ENCODE results near the gene CNN1.
"Not testable (repeated sequence)": the region's sequence is repeated elsewhere in the genome, so short reads cannot be mapped to it uniquely, and the experiment has no call there.

CNN1 gene

GRCh38 chr19:11599704-11600103 is 61.1 kb downstream of the CNN1 start:
- H3K9ac ChIP-seq (ENCODE audit: low read depth in 1 of 2, low read length in 2 of 2); H3K27ac ChIP-seq (ENCODE audit: low read depth, low read length); H3K27me3 ChIP-seq (ENCODE audit: control insufficient read depth in 1 of 2, insufficient read depth in 2 of 2, low read length in 2 of 2); H3K9me3 ChIP-seq (ENCODE audit: control insufficient read depth in 1 of 2, low read length in 2 of 2); H3K4me3 ChIP-seq (ENCODE audit: low read depth in 1 of 2, low read length in 2 of 2): not testable (repeated sequence)
- Histone ChIP-seq H3K36me3 (ENCODE audit: control insufficient read depth in 1 of 2, insufficient read depth in 2 of 2, low read length in 2 of 2) (peaks cover 4 to 10% of the 10 kb centered on the region in 2 donors), H3K4me1 (ENCODE audit: control insufficient read depth in 1 of 2, insufficient read depth in 2 of 2, low read length in 2 of 2) (peaks cover 3 to 12% of the 10 kb centered on the region in 2 donors)

All from duodenal mucosa (tissue), 2 donors.